Activated T-helper 1 cell treated with Interleukin-2 at 50 U/mL for 16 hours (primary cell): ENCODE measurements around the gene RABAC1.
"Not testable (repeated sequence)": the region's sequence is repeated elsewhere in the genome, so short reads cannot be mapped to it uniquely, and the experiment has no call there.

ENCODE experiments used
- DNase-seq: peaks from one replicate; pipeline ENCODE4 v3.0.0-alpha.2; 2020; ENCODE audit warnings: low read depth

Gene RABAC1

DNA sequence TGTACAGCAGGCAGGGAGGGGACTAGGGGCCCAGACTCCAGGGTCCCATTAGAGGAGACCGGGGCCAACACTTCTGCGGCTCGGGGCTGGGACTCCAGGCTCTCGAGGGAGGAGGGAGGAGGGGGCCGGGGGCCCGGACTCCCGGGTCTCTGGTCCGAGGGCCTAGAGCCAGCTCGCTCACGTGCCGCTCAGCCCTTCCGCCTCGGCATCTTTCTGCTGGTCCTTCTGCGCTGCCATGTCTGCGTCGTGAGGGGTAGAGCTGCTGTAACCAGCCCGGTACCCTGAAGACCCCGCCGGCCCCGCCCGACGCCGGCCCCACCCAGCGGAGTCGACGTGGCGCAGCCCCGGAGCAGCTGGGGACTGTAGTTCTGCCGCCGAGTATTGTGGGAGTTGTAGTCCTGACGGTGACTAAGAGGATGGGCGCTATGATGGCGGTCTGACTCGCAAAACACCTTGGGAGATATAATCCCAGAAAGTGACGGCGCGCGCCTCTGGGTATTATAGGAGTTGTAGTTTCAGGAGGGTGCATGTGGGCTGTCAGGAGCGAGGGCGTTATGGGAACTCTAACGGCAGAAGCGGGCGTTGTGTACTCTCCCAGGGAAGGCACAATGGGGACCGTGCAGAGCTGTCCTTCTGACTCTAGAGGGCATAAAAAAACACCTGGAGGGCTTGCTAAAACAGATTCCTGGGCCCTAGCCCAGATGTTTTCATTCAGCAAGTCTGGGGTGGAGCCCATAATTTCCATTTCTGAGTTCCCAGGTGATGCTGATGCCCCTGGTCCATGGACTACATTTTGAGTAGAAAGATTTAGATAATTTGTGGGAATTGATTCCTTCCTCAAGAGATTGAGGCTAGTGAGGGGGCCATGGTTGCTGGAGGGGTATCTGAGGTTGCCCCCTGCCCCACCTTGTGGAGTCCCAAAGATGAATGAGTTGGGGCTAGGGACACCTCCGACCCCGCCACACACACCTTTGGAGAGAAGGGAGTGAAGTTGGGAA is at the start of gene RABAC1:
TSS of gene RABAC1 (minus strand) at position 266 of the 998 bp plus-strand sequence. CDS start at position 237, 29 bp downstream.
- peak; percentile 75 for DNase-seq

GRCh38 chr19:42006569-42006968 is 47.4 kb upstream of the RABAC1 start:
- no peak for DNase-seq

DNA sequence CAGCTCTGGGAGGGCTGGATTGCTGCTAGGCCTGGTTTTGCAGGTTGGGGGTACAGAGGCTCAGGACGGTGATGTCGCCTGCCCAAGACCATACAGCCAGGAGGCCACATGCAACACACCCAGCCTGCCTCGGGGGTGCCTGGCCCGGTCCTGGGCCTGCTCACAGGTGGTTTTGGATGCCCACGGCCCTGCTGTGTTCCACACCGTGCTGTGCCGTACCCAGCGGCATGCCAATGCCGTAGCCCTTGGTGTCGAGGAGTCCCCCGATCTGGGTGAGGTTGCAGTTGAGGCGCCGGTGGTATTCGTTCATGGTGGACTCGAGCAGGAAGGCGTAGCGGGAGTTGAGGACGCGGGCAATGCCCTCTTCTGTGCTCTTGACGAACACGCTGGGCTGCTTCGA is 46.4 kb upstream of the RABAC1 start:
- DNase-seq = no peak

- DNase-seq = no peak
These were observed 44.6 kb upstream of the RABAC1 start for GRCh38 chr19:42003506-42004294.

GRCh38 chr19:41999878-42000208 is 40.7 kb upstream of the RABAC1 start:
- DNase-seq = no peak

DNA sequence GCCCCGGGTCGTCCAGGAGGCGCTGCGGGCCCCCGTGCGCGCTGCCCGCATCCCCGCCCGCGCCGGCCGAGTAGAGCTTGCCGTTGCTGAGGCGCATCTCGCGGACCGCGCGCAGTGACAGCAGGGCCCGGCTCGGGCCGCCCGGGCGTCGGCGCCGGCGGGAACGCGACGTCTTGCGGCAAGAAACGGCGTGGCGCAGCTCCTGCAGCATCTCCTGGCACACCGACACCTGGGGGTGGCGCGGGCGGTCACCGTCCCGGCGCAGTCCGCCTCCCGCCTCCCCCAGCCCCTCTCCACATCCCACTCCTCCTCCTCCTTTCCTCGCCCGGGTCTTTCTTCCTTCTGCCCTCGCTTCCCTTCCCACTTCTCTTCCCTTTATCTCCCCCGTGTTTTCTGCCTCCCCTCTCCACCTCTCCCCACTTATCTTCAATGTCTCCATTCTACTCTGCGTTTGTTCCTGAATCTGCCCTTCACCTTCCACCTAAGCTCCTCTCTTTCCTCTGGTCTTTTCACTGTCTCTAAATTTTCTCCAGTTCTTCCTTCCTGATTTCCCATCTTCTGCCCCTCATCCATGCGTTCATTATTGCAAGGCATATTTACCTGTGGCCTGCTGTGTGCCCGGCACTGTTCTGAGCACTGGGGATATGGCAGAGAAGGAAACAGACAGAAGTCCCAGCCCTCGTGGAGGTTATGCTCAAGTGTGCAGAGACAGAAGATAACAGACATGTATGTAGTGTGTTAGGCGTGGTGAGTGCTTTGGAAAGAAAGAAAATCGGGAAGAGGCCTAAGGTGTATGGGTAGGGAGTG is 40.2 kb upstream of the RABAC1 start:
- DNase-seq = no peak

DNA sequence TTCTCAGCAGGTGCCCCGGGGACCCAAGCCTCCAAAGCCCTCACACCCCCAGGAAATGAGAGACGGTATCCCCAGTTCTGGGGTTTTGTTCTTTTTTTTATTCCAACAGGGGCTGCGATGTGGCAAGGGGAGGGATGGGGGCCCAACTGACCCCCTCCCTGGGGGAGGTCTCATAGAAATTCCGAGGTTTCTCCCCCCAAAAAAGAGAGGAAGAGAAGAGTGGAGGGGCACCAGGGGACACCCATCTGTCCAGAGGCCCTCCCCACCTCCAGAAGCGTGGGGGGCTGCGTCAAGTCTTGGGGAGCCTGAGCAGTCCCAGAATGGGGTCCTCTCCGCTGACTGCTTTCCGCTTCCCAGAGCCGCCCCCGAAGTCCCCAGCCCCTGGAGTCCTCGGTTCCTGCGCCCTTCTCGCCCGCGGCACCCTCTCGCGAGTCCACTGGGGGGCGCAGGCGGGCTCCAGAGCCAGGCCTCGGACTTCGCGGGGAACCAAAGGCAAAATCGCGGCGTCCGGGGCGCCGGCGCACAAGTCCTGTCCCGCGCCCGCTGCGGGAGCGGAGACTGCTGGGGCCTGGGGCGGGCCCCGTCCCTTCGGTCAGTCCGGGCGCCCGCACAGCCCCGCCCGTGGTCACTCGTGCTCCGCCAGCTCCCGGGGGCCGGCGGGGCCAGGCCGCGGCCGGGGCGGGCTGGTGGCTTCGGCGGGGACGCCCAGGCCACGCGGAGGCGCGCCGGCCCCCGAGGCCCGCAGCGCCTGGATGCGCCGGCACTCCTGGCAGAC is 39.3 kb upstream of the RABAC1 start:
- DNase-seq = no peak

DNA sequence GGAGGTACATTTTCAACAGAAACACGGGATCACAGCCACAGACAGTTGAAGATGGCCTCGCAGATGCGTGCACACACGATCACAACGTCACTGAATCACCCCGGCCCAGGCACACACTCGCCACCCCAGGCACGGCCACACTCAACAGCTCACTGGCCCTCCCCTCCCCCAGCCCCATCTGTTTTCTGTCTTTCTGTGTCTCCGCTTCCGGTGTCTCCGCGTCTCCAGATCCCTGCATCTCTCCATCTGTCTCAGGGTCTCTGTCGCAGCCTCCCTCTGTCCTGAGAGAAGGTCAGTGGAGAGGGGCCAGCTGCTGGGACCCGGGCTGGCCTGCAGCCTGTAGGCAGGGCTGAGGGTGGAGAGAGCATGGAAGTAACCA is 38.7 kb upstream of the RABAC1 start:
- no peak for DNase-seq

GRCh38 chr19:41997121-41997850 is 38.2 kb upstream of the RABAC1 start:
- no peak for DNase-seq

- no peak for DNase-seq
These were observed 37.1 kb upstream of the RABAC1 start for GRCh38 chr19:41995959-41996797.

DNA sequence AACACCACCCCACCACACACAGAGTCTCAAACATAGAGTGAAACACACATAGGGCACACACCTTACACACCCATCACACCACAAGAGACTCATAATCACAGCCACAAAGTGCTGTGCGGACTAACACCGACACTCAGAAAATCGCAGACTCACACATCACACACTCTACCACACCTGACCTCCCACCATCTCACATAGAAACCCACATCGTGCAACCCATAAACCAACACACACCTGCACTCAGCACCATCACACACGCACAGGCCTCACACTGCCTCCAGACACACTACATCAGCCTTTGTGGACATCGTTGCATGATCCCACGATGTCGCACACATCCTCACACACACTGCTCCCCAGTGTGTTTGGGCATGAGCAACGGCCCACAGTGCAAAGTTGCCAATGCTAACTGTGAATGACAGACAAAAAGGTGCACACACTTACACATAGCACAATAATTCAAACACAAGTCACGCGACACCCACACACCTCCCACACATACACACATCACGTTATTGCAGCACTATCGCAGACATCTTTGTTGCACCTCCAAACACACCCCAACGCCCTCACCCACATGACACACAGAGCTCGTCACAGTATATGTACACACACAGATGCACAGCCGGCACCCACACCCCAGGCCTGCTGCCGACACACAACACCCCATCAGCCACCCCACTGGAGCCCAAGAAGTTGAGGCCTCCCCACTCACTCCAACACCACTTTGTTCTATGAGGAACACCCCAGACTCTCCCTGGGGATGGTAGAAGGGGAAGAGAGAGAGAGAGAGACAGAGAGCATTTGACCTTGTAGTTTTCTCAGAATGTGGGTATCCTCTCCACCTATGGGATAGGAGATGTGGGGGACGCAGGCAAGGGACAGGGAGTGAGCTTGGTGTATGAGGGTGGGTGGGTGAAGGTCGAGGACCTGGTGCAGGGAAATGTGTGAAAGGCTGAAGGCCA is 36.2 kb upstream of the RABAC1 start:
- DNase-seq = no peak

DNA sequence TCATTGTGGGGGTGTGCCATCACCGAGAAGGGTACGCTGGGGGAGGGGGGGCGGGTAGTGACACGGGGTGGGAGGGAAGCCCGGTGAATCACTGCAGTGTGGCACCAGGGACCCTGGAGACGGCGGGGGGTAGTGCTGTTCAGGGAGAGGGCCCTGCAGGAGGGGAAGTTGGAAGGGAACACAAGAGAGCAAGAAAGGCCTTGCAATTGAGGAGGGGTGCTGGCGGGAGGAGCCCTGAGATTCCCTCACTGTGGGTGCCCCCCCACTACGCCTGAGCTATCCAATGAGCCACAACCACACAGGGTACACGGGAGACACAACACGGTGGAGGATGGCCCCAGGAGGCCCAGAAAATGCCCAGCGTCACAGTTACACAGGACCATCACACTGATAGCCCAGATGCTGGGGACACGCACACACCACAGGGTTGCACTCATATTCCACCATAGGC is 35.4 kb upstream of the RABAC1 start:
- no peak for DNase-seq

DNA sequence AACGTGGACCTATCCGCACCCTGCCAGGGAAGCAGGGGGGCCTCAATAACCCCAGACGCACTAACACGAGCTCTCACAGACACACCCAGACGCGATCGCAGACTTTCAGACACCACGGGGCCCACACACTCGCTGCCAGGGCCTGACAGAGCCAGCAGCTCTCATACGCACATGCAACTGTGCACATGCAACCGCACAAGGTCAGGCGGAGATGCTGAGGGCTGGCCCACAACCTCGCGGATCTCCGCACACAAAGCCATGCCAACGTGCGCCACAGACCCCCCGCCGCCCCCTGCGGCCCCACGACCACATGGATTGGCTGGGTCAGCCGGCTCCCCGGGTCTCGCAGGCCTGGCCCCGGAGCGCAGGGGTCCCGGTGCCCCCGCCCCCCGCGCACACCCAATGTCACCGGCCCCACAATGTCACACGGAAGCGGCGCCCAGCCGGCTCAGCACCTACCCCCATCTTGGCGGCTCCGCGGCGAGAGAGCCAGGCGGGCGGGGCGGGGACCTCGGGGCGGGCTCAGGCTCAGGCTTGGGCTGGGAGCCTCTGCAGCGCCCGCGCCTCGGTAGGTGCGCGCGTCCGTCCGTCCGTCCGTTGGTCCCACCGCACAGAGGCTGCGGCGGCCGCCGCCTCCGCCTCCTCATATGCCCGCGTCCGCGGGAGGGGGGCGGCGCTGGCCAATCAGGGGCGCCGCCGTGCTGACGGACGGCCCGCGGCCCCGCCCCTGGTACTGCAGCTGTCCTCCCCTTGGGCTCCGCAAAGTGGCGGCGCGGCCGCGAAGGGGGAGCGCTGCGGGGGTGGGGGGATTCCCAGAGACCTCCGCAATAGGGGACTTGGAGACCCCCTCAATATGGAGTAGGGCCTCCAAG is 34.7 kb upstream of the RABAC1 start, which contains the start of gene ATP1A3:
TSS of gene ATP1A3 (minus strand) at position 619 of the 872 bp plus-strand sequence. CDS start at position 465, 154 bp downstream.
- DNase-seq = peak; percentile 39

GRCh38 chr19:41991925-41992569 is 32.9 kb upstream of the RABAC1 start:
- not testable (repeated sequence) for DNase-seq

DNA sequence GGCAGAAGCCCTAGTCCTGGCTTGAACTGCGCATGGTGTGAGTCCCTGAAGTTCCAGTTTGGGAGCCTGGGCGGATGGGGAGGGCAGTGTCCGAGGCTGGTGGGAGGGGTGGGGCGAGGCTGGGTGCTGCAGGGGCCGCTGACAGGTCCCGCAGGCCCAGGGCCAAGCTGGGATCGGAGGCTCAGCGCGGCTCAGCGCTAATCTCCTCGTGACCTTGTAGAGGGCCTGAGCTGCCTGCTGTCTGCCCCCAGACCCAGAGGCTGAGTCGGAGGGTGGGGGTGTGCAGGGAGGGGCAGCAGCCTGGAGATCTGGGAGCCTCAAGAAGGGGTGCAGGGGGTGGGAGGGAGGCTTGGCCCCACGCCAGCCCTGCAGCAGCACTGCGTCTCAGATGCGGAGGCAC is 31.9 kb upstream of the RABAC1 start:
- no peak for DNase-seq

- DNase-seq = no peak
These were observed 31.5 kb upstream of the RABAC1 start for GRCh38 chr19:41990615-41991014.

DNA sequence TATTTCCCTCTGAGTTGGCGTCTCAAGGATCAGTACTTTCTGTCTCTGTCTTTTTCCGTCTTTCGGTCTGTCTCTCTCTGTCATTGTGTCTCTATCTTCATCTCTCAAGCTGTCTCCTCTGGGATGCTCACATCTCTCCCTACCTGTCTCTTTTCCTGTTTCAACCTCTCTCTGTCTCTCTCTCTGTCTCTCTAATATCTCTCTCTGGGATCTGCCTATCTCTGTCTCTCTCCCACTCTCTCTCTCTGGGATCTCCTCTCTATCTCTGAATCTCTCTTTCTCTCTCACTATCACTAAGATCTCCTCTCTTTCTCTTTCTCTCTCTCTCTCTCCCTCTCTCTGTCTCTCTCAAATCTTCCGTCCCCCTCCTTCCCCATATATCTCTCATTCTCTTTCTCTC is 30.9 kb upstream of the RABAC1 start:
- DNase-seq = no peak
